Activated CD4-positive, alpha-beta T cell treated with anti-CD3 and anti-CD28 coated beads for 24 hours (primary cell): Measurements from ENCODE around the gene GCSH.
"Not testable (repeated sequence)": the region's sequence is repeated elsewhere in the genome, so short reads cannot be mapped to it uniquely, and the experiment has no call there.

Source experiments
- DNase-seq, 2 donors: peaks; one replicate each; pipeline ENCODE4 v3.0.0-alpha.2; 2020; ENCODE audit warnings: low read depth in 2 of 2

GCSH gene

GRCh38 chr16:81095953-81096714 lies at the start of gene GCSH:
Gene GCSH, minus strand, starts transcription at chr16:81096395. Its CDS starts 117 bp downstream, at chr16:81096278.
- peak; percentile 97 for DNase-seq

- DNase-seq: no peak
These were observed 47.8 kb upstream of the GCSH start for GRCh38 chr16:81143921-81144471.

- DNase-seq: no peak
These were observed 46.7 kb upstream of the GCSH start for GRCh38 chr16:81142864-81143263.

- DNase-seq: no peak
These were observed 45.0 kb upstream of the GCSH start for GRCh38 chr16:81140930-81141780.

- DNase-seq: no peak
These were observed 42.8 kb upstream of the GCSH start for GRCh38 chr16:81138831-81139557.

GRCh38 chr16:81137754-81138153 lies 41.6 kb upstream of the GCSH start:
- DNase-seq: no peak

GRCh38 chr16:81136390-81137335 lies 40.5 kb upstream of the GCSH start:
- DNase-seq: no peak

GRCh38 chr16:81130126-81130525 lies 33.9 kb upstream of the GCSH start:
- DNase-seq: no peak

- DNase-seq: no peak
These were observed 32.7 kb upstream of the GCSH start for GRCh38 chr16:81128726-81129524.

- no peak for DNase-seq
These were observed 30.9 kb upstream of the GCSH start for GRCh38 chr16:81127051-81127450.

GRCh38 chr16:81123092-81123852 lies 27.1 kb upstream of the GCSH start:
- DNase-seq: no peak

- no peak for DNase-seq
These were observed 25.3 kb upstream of the GCSH start for GRCh38 chr16:81121474-81121990.

- no peak for DNase-seq
These were observed 21.2 kb upstream of the GCSH start for GRCh38 chr16:81117436-81117835.

- no peak for DNase-seq
These were observed 20.1 kb upstream of the GCSH start for GRCh38 chr16:81116285-81116684.

GRCh38 chr16:81112453-81112852 lies 16.3 kb upstream of the GCSH start:
- DNase-seq: no peak

- not testable (repeated sequence) for DNase-seq
These were observed 13.1 kb upstream of the GCSH start for GRCh38 chr16:81109274-81109673.

GRCh38 chr16:81107511-81107910 lies 11.3 kb upstream of the GCSH start:
- DNase-seq: no peak

GRCh38 chr16:81106826-81107503 lies 10.8 kb upstream of the GCSH start:
- DNase-seq: no peak
